Tibial nerve (tissue), 4 donors: ENCODE measurements around the gene ADGRL3. TPM values are rescaled to one million over a fixed set of nuclear protein-coding genes. Genes with fewer than 3 reads are reported as not detected.

Source experiments
- DNase-seq, 2 donors: peaks; one replicate each; pipeline ENCODE4 v3.0.0-alpha.2; 2019; ENCODE audit warnings: low spot score in 2 of 2
- H3K27ac ChIP-seq, 4 donors: fragments of 200-600 bp; sonication (generic) in 3 of 4; one replicate each; pipeline ENCODE4 v1.5.1; 2017 to 2019; ENCODE audit warnings: mild to moderate bottlenecking in 1 of 4
- H3K27me3 ChIP-seq, 2 donors: fragments of 200-600 bp; sonication (generic) in 1 of 2; one replicate each; pipeline versions ENCODE4 v1.5.1 to v1.6.0; 2017 to 2019
- H3K36me3 ChIP-seq, 3 donors: fragments of 200-600 bp; sonication (generic); one replicate each; pipeline ENCODE4 v1.5.1; 2018 to 2019
- H3K4me1 ChIP-seq, 4 donors: fragments of 200-600 bp; sonication (generic) in 3 of 4; one replicate each; pipeline ENCODE4 v1.5.1; 2017 to 2019
- H3K4me3 ChIP-seq, 4 donors: fragments of 200-600 bp; sonication (generic) in 3 of 4; one replicate each; pipeline ENCODE4 v1.5.1; 2017 to 2019; ENCODE audit warnings: mild to moderate bottlenecking in 1 of 4, moderate library complexity in 1 of 4
- H3K9me3 ChIP-seq, 4 donors: fragments of 200-600 bp; sonication (generic) in 3 of 4; one replicate each; pipeline ENCODE4 v1.5.1; 2017 to 2019
- CTCF ChIP-seq, 5 experiments: fragments of 200-600 bp in 3 of 5; fragments of 450-650 bp in 2 of 5; sonication (generic) in 3 of 5; IDR thresholded peaks; one replicate each; pipeline ENCODE4 v1.5.1; 2016 to 2019; ENCODE audit warnings: antibody characterized with exemption in 5 of 5, mild to moderate bottlenecking in 3 of 5, moderate library complexity in 2 of 5
- EP300 ChIP-seq, 2 donors: sonication (generic); formaldehyde crosslinking; IDR thresholded peaks; one replicate each; pipeline ENCODE4 v1.6.1; 2017; ENCODE audit warnings: antibody characterized with exemption in 2 of 2, mild to moderate bottlenecking in 1 of 2
- POLR2A ChIP-seq, 2 donors: fragments of 450-650 bp; IDR thresholded peaks; one replicate each; pipeline ENCODE4 v1.6.1; 2017; ENCODE audit warnings: antibody characterized with exemption in 2 of 2, mild to moderate bottlenecking in 2 of 2, moderate library complexity in 2 of 2
- WGBS, 2 donors: methylation state at CpG; one replicate each; pipeline ENCODE4 v1.1.5; 2018; 5-methylcytosine and 5-hydroxymethylcytosine counted together
- total RNA-seq, 4 donors: library from RNA; depleted of rRNA; stranded (reverse); fragments of >200 nt; gene quantifications; one replicate each; pipeline ENCODE4 v1.1.0, GENCODE V29; 2016

The ADGRL3 gene
- total RNA-seq, 4 donors from 2014 or later, result 20.1 to 51.3 (median 28.2) TPM

GRCh38 chr4:61312526-61312925 is 112.4 kb downstream of the ADGRL3 start:
- WGBS, 2 donors, result 93 to 97% methylated on average over 1 of the region's 1 CpG
- Histone ChIP-seq H3K9me3 (no peaks in the 10 kb centered on the region), H3K4me1 (no peaks in the 10 kb centered on the region), H3K4me3 (no peak overlapping the region), H3K27ac (no peak overlapping the region), H3K36me3 (no peaks in the 10 kb centered on the region), H3K27me3 (no peaks in the 10 kb centered on the region)
- DNase-seq, result no peak
- TF ChIP-seq EP300 (IDR thresholded peaks at IDR 0.05), result no peak
- TF ChIP-seq CTCF (IDR thresholded peaks at IDR 0.05), result no peak
- no peak for TF ChIP-seq POLR2A (IDR thresholded peaks at IDR 0.05)

- DNase-seq, result no peak
- 95% methylated on average over 1 of the region's 1 CpG for WGBS, 2 donors
- no peak overlapping the region for H3K4me3 ChIP-seq
- TF ChIP-seq CTCF (IDR thresholded peaks at IDR 0.05), result no peak
- TF ChIP-seq EP300 (IDR thresholded peaks at IDR 0.05), result no peak
- H3K36me3 ChIP-seq, result peaks cover 0 to 7% (median 0%) of the 10 kb centered on the region in 3 donors
- H3K4me1 ChIP-seq, result peaks cover 0 to 9% (median 0%) of the 10 kb centered on the region in 4 donors
- H3K27me3 ChIP-seq, result no peaks in the 10 kb centered on the region
- H3K27ac ChIP-seq, result no peak overlapping the region
- H3K9me3 ChIP-seq, result peaks cover 0 to 7% (median 0%) of the 10 kb centered on the region in 4 donors
These were observed 118.3 kb downstream of the ADGRL3 start for GRCh38 chr4:61318431-61318830.

GRCh38 chr4:61319156-61319555 is 119.0 kb downstream of the ADGRL3 start:
- peaks cover 0 to 9% (median 0%) of the 10 kb centered on the region in 4 donors for H3K4me1 ChIP-seq
- H3K4me3 ChIP-seq, result no peak overlapping the region
- peaks cover 0 to 7% (median 0%) of the 10 kb centered on the region in 3 donors for H3K36me3 ChIP-seq
- DNase-seq, result no peak
- H3K9me3 ChIP-seq, result peaks cover 0 to 13% (median 0%) of the 10 kb centered on the region in 4 donors
- TF ChIP-seq EP300 (IDR thresholded peaks at IDR 0.05) (no peak), CTCF (IDR thresholded peaks at IDR 0.05) (no peak), POLR2A (IDR thresholded peaks at IDR 0.05) (no peak)
- H3K27me3 ChIP-seq, result no peaks in the 10 kb centered on the region
- no peak overlapping the region for H3K27ac ChIP-seq

GRCh38 chr4:61320154-61320553 is 120.0 kb downstream of the ADGRL3 start:
- peaks cover 0 to 9% (median 0%) of the 10 kb centered on the region in 4 donors for H3K4me1 ChIP-seq
- H3K4me3 ChIP-seq, result no peak overlapping the region
- 69 to 86% methylated on average over 1 of the region's 1 CpG for WGBS, 2 donors
- DNase-seq, result no peak
- no peak overlapping the region for H3K27ac ChIP-seq
- H3K27me3 ChIP-seq, result no peaks in the 10 kb centered on the region
- TF ChIP-seq POLR2A (IDR thresholded peaks at IDR 0.05) (no peak), EP300 (IDR thresholded peaks at IDR 0.05) (no peak), CTCF (IDR thresholded peaks at IDR 0.05) (no peak)
- peaks cover 0 to 7% (median 0%) of the 10 kb centered on the region in 3 donors for H3K36me3 ChIP-seq
- peaks cover 0 to 13% (median 0%) of the 10 kb centered on the region in 4 donors for H3K9me3 ChIP-seq

GRCh38 chr4:61320631-61321030 is 120.5 kb downstream of the ADGRL3 start:
- Histone ChIP-seq H3K4me1 (peaks cover 0 to 9% (median 0%) of the 10 kb centered on the region in 4 donors), H3K4me3 (no peak overlapping the region), H3K27ac (no peak overlapping the region), H3K27me3 (no peaks in the 10 kb centered on the region), H3K36me3 (peaks cover 0 to 7% (median 0%) of the 10 kb centered on the region in 3 donors), H3K9me3 (peaks cover 0 to 13% (median 0%) of the 10 kb centered on the region in 4 donors)
- no peak for DNase-seq
- TF ChIP-seq POLR2A (IDR thresholded peaks at IDR 0.05), result no peak
- no peak for TF ChIP-seq CTCF (IDR thresholded peaks at IDR 0.05)
- 36 to 54% methylated on average over 1 of the region's 1 CpG for whole genome bisulfite sequencing, 2 donors
